C4-2B (cell line): ENCODE results near the gene CDHR2.

ENCODE experiments used
- ZFX ChIP-seq: fragments of 450-650 bp; IDR thresholded peaks from 2 replicates; pipeline ENCODE4 v1.6.1; 2017
- TF ChIP-seq, protein P1 (sequence below): fragments of 450-650 bp; conservative IDR thresholded peaks from 2 replicates; pipeline ENCODE4 v1.5.1; 2017; ENCODE audit warnings: mild to moderate bottlenecking

DNA sequence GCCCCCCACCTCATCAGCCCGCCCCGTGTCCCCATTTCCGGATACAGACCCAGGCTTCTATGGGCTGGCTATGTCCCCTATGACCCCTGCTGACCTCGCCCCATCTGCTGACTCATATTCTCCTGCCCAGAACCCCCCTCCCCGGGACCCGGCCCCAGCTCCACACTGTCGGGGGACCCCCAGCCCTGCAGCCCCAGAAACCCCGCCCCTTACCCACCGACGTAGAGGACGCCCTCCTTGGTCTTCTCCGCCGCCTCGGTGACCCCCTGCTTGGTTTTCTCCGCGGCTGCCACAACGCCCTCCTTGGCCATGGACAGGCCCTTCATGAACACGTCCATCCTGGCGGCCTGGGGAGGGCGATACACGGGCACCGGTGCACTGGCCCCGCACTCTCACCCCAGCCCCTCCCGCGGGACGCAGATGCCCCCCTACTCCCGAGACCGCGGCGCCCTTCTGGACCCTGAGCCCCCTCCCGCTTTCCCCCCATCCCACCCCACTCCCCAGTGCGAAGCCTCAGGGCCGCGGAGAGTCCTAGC, 80.2 kb downstream of the CDHR2 start:
- TF ChIP-seq, protein P1, sequence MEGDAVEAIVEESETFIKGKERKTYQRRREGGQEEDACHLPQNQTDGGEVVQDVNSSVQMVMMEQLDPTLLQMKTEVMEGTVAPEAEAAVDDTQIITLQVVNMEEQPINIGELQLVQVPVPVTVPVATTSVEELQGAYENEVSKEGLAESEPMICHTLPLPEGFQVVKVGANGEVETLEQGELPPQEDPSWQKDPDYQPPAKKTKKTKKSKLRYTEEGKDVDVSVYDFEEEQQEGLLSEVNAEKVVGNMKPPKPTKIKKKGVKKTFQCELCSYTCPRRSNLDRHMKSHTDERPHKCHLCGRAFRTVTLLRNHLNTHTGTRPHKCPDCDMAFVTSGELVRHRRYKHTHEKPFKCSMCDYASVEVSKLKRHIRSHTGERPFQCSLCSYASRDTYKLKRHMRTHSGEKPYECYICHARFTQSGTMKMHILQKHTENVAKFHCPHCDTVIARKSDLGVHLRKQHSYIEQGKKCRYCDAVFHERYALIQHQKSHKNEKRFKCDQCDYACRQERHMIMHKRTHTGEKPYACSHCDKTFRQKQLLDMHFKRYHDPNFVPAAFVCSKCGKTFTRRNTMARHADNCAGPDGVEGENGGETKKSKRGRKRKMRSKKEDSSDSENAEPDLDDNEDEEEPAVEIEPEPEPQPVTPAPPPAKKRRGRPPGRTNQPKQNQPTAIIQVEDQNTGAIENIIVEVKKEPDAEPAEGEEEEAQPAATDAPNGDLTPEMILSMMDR: no peak
- TF ChIP-seq ZFX: no peak
